ENCODE measurements around the gene ZNF609.

DNA sequence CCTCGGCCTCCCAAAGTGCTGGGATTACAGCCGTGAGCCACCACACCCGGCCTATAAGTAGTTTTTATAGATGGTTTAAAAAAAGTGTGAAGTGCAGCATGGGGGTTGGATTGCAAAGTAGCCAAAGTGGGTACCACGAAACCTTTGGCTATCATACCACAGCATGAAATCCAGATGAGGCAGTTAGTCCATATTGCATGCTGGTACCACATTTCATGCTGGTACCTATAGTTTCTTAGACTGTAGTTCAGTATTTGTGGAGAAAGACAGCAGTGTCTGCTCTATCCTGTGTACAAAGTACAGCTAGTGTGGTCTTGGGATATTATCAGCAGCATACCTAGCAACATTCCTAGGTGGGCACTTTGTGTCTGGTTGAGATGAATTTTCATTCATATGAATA is 11.8 kb downstream of the ZNF609 start:
- TF ChIP-seq OSR1 (CRISPR knock-in tag; IDR thresholded peaks at IDR 0.05) (no peak), GLIS3 (CRISPR knock-in tag; IDR thresholded peaks at IDR 0.05) (no peak), ZNF70 (CRISPR knock-in tag; IDR thresholded peaks at IDR 0.05) (no peak), ARNTL (CRISPR knock-in tag; IDR thresholded peaks at IDR 0.05; ENCODE audit: borderline replicate concordance, low read depth) (no peak), ESRRG (CRISPR knock-in tag; IDR thresholded peaks at IDR 0.05) (no peak)
- TF ChIP-seq, protein P1, sequence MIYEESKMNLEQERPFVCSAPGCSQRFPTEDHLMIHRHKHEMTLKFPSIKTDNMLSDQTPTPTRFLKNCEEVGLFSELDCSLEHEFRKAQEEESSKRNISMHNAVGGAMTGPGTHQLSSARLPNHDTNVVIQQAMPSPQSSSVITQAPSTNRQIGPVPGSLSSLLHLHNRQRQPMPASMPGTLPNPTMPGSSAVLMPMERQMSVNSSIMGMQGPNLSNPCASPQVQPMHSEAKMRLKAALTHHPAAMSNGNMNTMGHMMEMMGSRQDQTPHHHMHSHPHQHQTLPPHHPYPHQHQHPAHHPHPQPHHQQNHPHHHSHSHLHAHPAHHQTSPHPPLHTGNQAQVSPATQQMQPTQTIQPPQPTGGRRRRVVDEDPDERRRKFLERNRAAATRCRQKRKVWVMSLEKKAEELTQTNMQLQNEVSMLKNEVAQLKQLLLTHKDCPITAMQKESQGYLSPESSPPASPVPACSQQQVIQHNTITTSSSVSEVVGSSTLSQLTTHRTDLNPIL (CRISPR knock-in tag; IDR thresholded peaks at IDR 0.05; ENCODE audit: low read depth), result no peak
- TF ChIP-seq, protein P2, sequence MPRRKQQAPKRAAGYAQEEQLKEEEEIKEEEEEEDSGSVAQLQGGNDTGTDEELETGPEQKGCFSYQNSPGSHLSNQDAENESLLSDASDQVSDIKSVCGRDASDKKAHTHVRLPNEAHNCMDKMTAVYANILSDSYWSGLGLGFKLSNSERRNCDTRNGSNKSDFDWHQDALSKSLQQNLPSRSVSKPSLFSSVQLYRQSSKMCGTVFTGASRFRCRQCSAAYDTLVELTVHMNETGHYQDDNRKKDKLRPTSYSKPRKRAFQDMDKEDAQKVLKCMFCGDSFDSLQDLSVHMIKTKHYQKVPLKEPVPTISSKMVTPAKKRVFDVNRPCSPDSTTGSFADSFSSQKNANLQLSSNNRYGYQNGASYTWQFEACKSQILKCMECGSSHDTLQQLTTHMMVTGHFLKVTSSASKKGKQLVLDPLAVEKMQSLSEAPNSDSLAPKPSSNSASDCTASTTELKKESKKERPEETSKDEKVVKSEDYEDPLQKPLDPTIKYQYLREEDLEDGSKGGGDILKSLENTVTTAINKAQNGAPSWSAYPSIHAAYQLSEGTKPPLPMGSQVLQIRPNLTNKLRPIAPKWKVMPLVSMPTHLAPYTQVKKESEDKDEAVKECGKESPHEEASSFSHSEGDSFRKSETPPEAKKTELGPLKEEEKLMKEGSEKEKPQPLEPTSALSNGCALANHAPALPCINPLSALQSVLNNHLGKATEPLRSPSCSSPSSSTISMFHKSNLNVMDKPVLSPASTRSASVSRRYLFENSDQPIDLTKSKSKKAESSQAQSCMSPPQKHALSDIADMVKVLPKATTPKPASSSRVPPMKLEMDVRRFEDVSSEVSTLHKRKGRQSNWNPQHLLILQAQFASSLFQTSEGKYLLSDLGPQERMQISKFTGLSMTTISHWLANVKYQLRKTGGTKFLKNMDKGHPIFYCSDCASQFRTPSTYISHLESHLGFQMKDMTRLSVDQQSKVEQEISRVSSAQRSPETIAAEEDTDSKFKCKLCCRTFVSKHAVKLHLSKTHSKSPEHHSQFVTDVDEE (CRISPR knock-in tag; IDR thresholded peaks at IDR 0.05), result no peak

Data from SK-N-SH treated with all-trans-retinoic acid at 6 μM for 48 hours (cell line).